Measurements from ENCODE around the gene ALPI.

ALPI gene

DNA sequence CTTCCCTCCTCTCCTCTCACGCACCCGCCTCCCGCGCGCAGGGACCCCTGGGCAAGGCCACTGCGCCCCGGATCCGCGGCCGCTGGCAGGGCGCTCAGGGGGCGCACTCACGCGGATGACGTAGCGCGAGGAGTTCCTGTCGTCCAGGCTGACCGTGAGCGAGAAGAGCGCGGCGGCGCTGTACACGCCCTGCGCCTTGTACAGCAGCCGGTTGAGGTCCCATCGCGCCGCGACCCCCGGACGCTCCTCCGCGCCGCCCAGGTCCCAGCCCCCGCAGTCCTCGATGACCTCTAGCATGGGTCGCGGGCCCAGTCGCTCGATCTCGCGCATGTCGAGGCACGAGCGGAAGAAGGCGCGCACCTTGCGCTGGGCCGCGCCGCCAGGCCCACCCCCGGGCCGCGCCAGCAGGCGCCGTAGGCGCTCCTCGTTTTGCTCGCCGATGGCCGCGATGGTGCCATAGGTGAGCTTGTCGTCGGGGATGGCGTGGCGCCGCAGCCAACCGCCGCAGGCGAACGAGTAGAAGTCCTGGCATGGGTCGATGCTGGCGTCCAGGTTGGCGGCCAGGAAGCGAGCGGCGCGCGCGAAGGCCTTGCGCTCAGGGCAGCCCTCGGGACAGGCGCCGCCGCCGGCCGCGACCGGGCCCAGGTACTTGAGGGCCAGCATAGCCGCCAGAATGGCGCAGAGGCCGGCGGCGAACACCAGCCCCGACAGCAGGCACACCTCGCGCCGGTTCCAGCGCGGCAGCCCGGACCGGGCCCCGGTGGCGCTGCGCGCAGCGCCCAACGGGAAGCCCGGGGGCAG, 30.0 kb downstream of the ALPI start:
- no peak for DNase-seq (ENCODE audit: low spot score)

GRCh38 chr2:232486558-232487384, 30.8 kb downstream of the ALPI start:
- no peak for DNase-seq (ENCODE audit: low spot score)

- peak; percentile 68 for DNase-seq (ENCODE audit: low spot score)
Measured at GRCh38 chr2:232487385-232488096, 31.6 kb downstream of the ALPI start, which contains the start of gene ECEL1. ECEL1 (minus strand) TSS chr2:232487834; CDS start chr2:232486653, 1,181 bp downstream.

GRCh38 chr2:232488097-232488711, 32.3 kb downstream of the ALPI start:
- peak; percentile 77 for DNase-seq (ENCODE audit: low spot score)

GRCh38 chr2:232488721-232489300, 32.9 kb downstream of the ALPI start:
- DNase-seq (ENCODE audit: low spot score), result no peak

GRCh38 chr2:232489516-232490220, 33.7 kb downstream of the ALPI start:
- DNase-seq (ENCODE audit: low spot score), result no peak

DNA sequence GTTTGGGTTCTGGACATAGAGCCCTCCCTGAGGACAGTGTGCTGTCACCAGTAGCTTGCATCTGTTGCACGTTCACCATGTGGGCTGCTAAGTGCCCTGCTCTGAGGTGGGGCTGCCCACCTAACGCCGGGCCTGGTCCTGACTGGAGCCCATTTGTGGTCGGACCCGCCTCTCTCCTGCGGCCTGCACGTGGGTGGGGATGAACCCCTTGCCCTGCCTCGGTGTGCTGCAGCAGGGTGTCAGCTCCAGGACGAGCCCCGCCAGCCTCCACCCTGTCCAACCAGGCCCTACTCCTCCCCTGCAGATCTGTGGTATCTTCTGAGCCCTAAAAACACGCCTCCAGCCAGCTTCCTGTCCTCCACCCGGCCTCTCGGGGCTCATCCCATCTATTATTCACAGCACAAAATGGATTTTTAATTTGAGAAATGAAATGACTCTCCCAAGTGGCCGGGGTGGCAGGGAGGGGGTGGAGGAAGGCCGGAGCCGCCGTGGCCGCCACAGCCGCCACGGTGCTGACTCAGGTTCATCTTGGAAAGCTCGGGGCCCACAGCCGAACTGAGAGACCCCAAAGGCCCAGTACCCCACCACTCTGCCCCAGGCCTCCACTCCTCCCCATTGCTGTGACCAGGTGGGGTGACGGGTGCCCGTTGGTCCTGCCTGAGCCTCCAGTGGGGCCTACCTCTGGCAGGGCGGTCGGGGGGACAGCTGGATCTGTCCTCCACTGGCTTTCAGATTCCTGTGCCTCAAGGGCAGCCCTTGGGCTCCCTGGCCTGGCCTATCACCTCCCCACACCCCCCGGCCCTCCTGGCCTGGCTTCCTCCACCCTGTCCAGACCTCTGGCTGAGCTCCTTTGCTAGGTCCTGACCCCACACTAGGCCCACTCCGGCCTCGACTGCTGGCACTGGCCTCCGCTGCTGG, 34.5 kb downstream of the ALPI start:
- no peak for DNase-seq (ENCODE audit: low spot score)

DNA sequence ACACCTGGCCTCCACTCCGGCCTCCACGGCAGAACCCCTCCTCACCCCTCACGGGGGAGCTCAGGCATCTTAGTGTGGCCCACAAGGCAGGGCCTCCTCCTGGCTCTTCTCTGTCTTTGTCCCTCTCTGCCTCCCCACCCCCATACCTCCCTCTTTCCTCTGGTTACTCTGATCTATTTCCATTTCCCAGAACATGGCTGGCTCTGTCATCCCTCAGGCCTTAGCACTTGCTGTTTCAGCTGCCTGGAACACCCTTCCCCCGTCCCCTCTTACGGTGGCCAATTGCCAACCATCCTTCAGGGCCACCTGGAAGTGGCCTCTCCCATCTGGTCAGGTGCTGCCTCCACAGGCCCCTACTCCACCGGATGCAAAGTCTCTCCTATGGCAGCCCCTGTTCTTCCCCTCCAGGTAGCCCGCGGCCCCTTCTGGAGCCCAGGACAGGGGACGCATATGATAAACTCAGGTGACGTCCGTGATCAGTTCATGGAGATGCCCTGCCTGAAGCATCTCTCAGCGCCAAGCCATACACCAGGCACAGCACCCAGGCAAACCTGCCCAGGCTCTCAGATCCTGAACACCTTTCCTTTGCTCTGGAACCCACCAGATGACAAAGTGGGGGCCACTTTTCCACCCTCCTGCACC, 35.3 kb downstream of the ALPI start:
- DNase-seq (ENCODE audit: low spot score), result no peak

- no peak for DNase-seq (ENCODE audit: low spot score)
Measured at GRCh38 chr2:232492236-232492848, 36.4 kb downstream of the ALPI start.

GRCh38 chr2:232492963-232493700, 37.2 kb downstream of the ALPI start:
- DNase-seq (ENCODE audit: low spot score), result no peak

- no peak for DNase-seq (ENCODE audit: low spot score)
Measured at GRCh38 chr2:232493701-232494474, 37.9 kb downstream of the ALPI start.

DNA sequence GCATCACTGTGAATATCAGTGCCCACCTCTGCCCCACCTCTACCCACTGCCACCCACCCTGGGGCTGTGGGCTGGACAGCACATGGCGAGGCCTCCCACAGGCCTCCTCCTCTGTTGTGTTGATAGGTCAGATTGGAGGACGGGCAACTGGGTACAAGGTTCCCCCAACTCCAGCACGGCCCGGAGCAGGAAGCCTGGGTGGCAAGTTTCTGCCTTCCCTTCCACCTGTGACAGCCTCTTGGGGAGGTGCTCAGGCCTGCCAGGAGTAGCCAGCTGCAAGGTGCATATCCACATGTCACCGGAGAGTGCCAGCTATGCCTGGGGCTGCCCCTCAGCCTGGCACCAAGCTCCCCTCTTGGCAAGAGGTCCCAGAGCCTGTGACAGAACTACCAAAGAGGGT, 38.6 kb downstream of the ALPI start:
- DNase-seq (ENCODE audit: low spot score), result no peak

- DNase-seq (ENCODE audit: low spot score), result no peak
Measured at GRCh38 chr2:232495292-232495691, 39.3 kb downstream of the ALPI start.

DNA sequence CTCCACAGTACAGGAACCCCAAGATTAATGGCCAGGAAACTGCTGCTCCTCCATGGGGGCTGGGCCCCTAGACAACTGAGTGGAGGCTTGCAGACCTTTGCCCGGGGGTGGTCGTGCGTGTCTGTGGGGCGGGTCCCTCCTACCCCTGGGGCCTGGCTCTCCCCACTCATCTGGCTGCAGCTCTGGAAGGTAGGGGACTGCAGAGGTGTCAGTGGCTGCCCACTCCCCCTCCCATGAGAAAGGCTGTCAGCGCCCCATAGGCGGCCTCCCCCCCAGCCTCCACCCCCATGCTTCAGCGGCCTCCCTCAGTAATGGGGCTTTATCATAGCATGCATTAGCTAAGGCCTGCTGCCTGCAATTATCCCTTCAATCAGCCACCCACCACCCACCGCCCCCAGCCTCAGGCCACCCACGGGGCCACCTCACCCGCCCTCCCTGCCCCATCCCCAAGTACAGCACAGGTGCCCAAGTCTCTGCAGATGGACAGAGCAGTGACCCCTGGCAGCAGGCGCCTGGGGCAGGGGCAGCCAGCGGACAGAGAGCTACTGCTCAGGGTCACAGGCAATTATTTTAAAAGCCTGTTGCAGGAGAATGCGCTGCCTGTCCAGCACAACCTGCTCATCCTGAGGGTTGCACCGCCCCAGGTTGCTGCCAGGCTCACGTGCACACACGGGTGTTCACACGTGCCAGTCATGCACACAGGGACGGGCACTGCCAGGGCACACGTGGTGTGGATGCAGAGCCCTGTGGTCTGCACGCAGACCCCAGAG, 40.7 kb downstream of the ALPI start:
- DNase-seq (ENCODE audit: low spot score), result no peak

GRCh38 chr2:232497348-232497747, 41.4 kb downstream of the ALPI start:
- no peak for DNase-seq (ENCODE audit: low spot score)

- no peak for DNase-seq (ENCODE audit: low spot score)
Measured at GRCh38 chr2:232498452-232498851, 42.5 kb downstream of the ALPI start.

DNA sequence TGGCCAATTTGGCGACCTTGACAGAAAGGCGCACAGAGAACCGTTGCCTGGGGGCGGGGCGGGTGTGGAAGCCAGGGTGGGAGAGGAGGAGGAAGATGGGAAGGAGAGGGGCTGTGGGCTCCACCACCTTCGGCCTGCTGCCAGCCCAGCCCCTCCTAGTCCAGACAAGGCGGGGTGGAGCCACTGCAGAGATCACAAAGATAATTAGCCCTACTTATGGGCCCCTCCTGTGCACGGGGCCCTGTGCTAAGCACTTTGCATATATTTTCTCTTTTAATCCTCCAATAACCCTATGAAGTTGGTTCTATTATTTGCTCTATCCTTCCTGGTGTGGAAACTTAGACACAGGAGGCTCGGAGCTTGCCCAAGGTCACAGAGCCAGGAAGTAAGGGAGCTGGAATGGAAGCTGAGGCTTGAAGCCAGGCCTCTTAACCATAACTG, 45.4 kb downstream of the ALPI start:
- no peak for DNase-seq (ENCODE audit: low spot score)
